ENCODE data around the gene RALGPS2. TPM values are rescaled to one million over a fixed set of nuclear protein-coding genes. Genes with fewer than 3 reads are reported as not detected.
"Not testable (repeated sequence)": the region's sequence is repeated elsewhere in the genome, so short reads cannot be mapped to it uniquely, and the experiment has no call there.

The RALGPS2 gene
- total RNA-seq, 1 donor from 2014 or later = 15.0 TPM

GRCh38 chr1:178739285-178740045 is 14.4 kb downstream of the RALGPS2 start:
- peak; percentile 63 for DNase-seq (ENCODE audit: low read depth)
- Histone ChIP-seq H3K36me3 (ENCODE audit: control insufficient read depth, insufficient read depth, low read length) (no peaks in the 10 kb centered on the region), H3K27me3 (ENCODE audit: control insufficient read depth, insufficient read depth, low read length) (no peaks in the 10 kb centered on the region), H3K4me3 (ENCODE audit: low read depth, low read length) (no peak overlapping the region)
- TF ChIP-seq CTCF (IDR thresholded peaks at IDR 0.05; ENCODE audit: insufficient read depth, low read length, severe bottlenecking) = no peak
- no peak for FAIRE-seq

- no peak overlapping the region for H3K4me3 ChIP-seq (ENCODE audit: low read depth, low read length)
- no peaks in the 10 kb centered on the region for H3K36me3 ChIP-seq (ENCODE audit: control insufficient read depth, insufficient read depth, low read length)
- TF ChIP-seq CTCF (IDR thresholded peaks at IDR 0.05; ENCODE audit: insufficient read depth, low read length, severe bottlenecking) = no peak
- DNase-seq (ENCODE audit: low read depth) (no peak), FAIRE-seq (no peak)
- no peaks in the 10 kb centered on the region for H3K27me3 ChIP-seq (ENCODE audit: control insufficient read depth, insufficient read depth, low read length)
These were observed 15.4 kb downstream of the RALGPS2 start for GRCh38 chr1:178740491-178740890.

GRCh38 chr1:178740924-178741323 is 15.9 kb downstream of the RALGPS2 start:
- no peaks in the 10 kb centered on the region for H3K27me3 ChIP-seq (ENCODE audit: control insufficient read depth, insufficient read depth, low read length)
- H3K36me3 ChIP-seq (ENCODE audit: control insufficient read depth, insufficient read depth, low read length) = no peaks in the 10 kb centered on the region
- DNase-seq (ENCODE audit: low read depth) (no peak), FAIRE-seq (no peak)
- TF ChIP-seq CTCF (IDR thresholded peaks at IDR 0.05; ENCODE audit: insufficient read depth, low read length, severe bottlenecking) = no peak
- no peak overlapping the region for H3K4me3 ChIP-seq (ENCODE audit: low read depth, low read length)

- FAIRE-seq (no peak), DNase-seq (ENCODE audit: low read depth) (no peak)
- no peaks in the 10 kb centered on the region for H3K27me3 ChIP-seq (ENCODE audit: control insufficient read depth, insufficient read depth, low read length)
- no peak for TF ChIP-seq CTCF (IDR thresholded peaks at IDR 0.05; ENCODE audit: insufficient read depth, low read length, severe bottlenecking)
- H3K36me3 ChIP-seq (ENCODE audit: control insufficient read depth, insufficient read depth, low read length) = no peaks in the 10 kb centered on the region
- no peak overlapping the region for H3K4me3 ChIP-seq (ENCODE audit: low read depth, low read length)
These were observed 18.8 kb downstream of the RALGPS2 start for GRCh38 chr1:178743801-178744200.

- TF ChIP-seq CTCF (IDR thresholded peaks at IDR 0.05; ENCODE audit: insufficient read depth, low read length, severe bottlenecking) = no peak
- H3K27me3 ChIP-seq (ENCODE audit: control insufficient read depth, insufficient read depth, low read length) = no peaks in the 10 kb centered on the region
- FAIRE-seq (no peak), DNase-seq (ENCODE audit: low read depth) (no peak)
- no peaks in the 10 kb centered on the region for H3K36me3 ChIP-seq (ENCODE audit: control insufficient read depth, insufficient read depth, low read length)
- no peak overlapping the region for H3K4me3 ChIP-seq (ENCODE audit: low read depth, low read length)
These were observed 20.2 kb downstream of the RALGPS2 start for GRCh38 chr1:178745260-178745659.

- Histone ChIP-seq H3K4me3 (ENCODE audit: low read depth, low read length) (no peak overlapping the region), H3K27me3 (ENCODE audit: control insufficient read depth, insufficient read depth, low read length) (no peaks in the 10 kb centered on the region), H3K36me3 (ENCODE audit: control insufficient read depth, insufficient read depth, low read length) (no peaks in the 10 kb centered on the region)
- DNase-seq (ENCODE audit: low read depth) = no peak
- FAIRE-seq = no peak
- TF ChIP-seq CTCF (IDR thresholded peaks at IDR 0.05; ENCODE audit: insufficient read depth, low read length, severe bottlenecking) = no peak
These were observed 21.3 kb downstream of the RALGPS2 start for GRCh38 chr1:178746345-178746744.

- not testable (repeated sequence) for H3K4me3 ChIP-seq (ENCODE audit: low read depth, low read length); FAIRE-seq; H3K36me3 ChIP-seq (ENCODE audit: control insufficient read depth, insufficient read depth, low read length)
These were observed 22.3 kb downstream of the RALGPS2 start for GRCh38 chr1:178747361-178747760.

More at GRCh38 chr1:178747361-178747760, 22.3 kb downstream of the RALGPS2 start:
- H3K27me3 ChIP-seq (ENCODE audit: control insufficient read depth, insufficient read depth, low read length); DNase-seq (ENCODE audit: low read depth): not testable (repeated sequence)

Measured in bronchial epithelial cell (primary cell).